K562 (cell line): Measurements from ENCODE around the gene GLI1. TPM values are rescaled to one million over a fixed set of nuclear protein-coding genes. Genes with fewer than 3 reads are reported as not detected.

Experiments used
- CHD2 ChIP-seq: IDR thresholded peaks from 2 replicates; pipeline ENCODE4 v1.6.1; 2011; ENCODE audit warnings: low read depth, low read length
- ELF1 ChIP-seq: fragments of 200-800 bp; sonication (Bioruptor generic); IDR thresholded peaks from 2 replicates; pipeline ENCODE4 v1.6.1; 2016; ENCODE audit warnings: missing genetic modification characterization, missing compliant biosample characterization
- HDAC1 ChIP-seq, 2 experiments: fragments of 450-650 bp; IDR thresholded peaks; 2 replicates each; pipeline ENCODE4 v1.6.1; 2016 to 2017; ENCODE audit warnings: inconsistent platforms in 1 of 2, mild to moderate bottlenecking in 1 of 2, moderate library complexity in 1 of 2
- MGA ChIP-seq: fragments of 450-650 bp; IDR thresholded peaks from 2 replicates; pipeline ENCODE4 v1.6.1; 2016; ENCODE audit warnings: mild to moderate bottlenecking, moderate library complexity
- RBM14 ChIP-seq: fragments of 200-400 bp; formaldehyde crosslinking; IDR thresholded peaks from 2 replicates; pipeline ENCODE4 v1.6.1; 2018; ENCODE audit warnings: low read depth, mild to moderate bottlenecking, low read length, moderate library complexity, borderline replicate concordance; ENCODE audit not compliant: insufficient read depth
- SREBF1 ChIP-seq: fragments of 150-350 bp; IDR thresholded peaks from 2 replicates; pipeline ENCODE4 v1.6.1; 2014; ENCODE audit warnings: antibody characterized with exemption, low read depth, low read length, borderline replicate concordance
- TOE1 ChIP-seq, 2 experiments: fragments of 450-650 bp in 1 of 2; sonication (generic) in 1 of 2; formaldehyde crosslinking in 1 of 2; IDR thresholded peaks; 2 replicates each; pipeline versions ENCODE4 v1.7.1 to v1.8.0; 2016 to 2022; ENCODE audit warnings: borderline replicate concordance in 2 of 2, mild to moderate bottlenecking in 2 of 2, antibody characterized with exemption in 1 of 2, inconsistent platforms in 1 of 2, low read depth in 1 of 2, missing genetic modification reagents in 1 of 2, moderate library complexity in 1 of 2
- ZNF785 ChIP-seq: fragments of 250-450 bp; sonication (Bioruptor Pico); IDR thresholded peaks from 2 replicates; pipeline ENCODE4 v1.4.0; 2020; ENCODE audit warnings: mild to moderate bottlenecking
- polyA plus RNA-seq, 8 experiments: library from polyadenylated mRNA; depleted of rRNA in 4 of 8; stranded (reverse) in 5 of 8; unstranded in 3 of 8; fragments of >200 nt; fragmentation: Nextera tagmentation in 2 of 8; fragmentation: Illumina TruSeq in 1 of 8; extraction: Ambion mirVana in 2 of 8; extraction: Trizol in 1 of 8; gene quantifications; 2 replicates each; pipeline versions ENCODE4 v1.2.1 to v1.2.3, GENCODE V29; 2011 to 2014; ENCODE audit warnings: inconsistent platforms in 1 of 8, missing spikeins in 1 of 8
- total RNA-seq, 7 experiments: library from RNA; depleted of rRNA in 6 of 7; stranded (reverse); fragments of >200 nt in 6 of 7; fragmentation: Illumina TruSeq in 2 of 7; extraction: Trizol in 2 of 7; gene quantifications; 2 replicates each; pipeline versions ENCODE4 v1.2.1 to v1.2.3, GENCODE V29; 2011 to 2021; ENCODE audit warnings: low replicate concordance in 1 of 7
- TF ChIP-seq, protein P1 (sequence below): fragments of 250-450 bp; sonication (Bioruptor Pico); IDR thresholded peaks from 2 replicates; pipeline ENCODE4 v1.5.0; 2021; ENCODE audit warnings: mild to moderate bottlenecking, borderline replicate concordance
- TF ChIP-seq, protein P2 (sequence below): fragments of 450-650 bp; formaldehyde crosslinking; IDR thresholded peaks from 2 replicates; pipeline ENCODE4 v1.4.0; 2022; ENCODE audit warnings: missing genetic modification characterization

GLI1 gene
- total and polyA plus RNA-seq, 9 of the 15 experiments (the other 6 are each of a cell fraction or from before 2014, with no cell fraction given) = 0.24 to 3.7 (median 0.61) TPM

- no peak; the same call in 1 of the 2 replicates for TF ChIP-seq MGA
- no peak for TF ChIP-seq ZNF785
- 0 out of 2 replicates have a peak, but pooled peaks have one; percentile 37 for TF ChIP-seq SREBF1
- TF ChIP-seq, protein P1, sequence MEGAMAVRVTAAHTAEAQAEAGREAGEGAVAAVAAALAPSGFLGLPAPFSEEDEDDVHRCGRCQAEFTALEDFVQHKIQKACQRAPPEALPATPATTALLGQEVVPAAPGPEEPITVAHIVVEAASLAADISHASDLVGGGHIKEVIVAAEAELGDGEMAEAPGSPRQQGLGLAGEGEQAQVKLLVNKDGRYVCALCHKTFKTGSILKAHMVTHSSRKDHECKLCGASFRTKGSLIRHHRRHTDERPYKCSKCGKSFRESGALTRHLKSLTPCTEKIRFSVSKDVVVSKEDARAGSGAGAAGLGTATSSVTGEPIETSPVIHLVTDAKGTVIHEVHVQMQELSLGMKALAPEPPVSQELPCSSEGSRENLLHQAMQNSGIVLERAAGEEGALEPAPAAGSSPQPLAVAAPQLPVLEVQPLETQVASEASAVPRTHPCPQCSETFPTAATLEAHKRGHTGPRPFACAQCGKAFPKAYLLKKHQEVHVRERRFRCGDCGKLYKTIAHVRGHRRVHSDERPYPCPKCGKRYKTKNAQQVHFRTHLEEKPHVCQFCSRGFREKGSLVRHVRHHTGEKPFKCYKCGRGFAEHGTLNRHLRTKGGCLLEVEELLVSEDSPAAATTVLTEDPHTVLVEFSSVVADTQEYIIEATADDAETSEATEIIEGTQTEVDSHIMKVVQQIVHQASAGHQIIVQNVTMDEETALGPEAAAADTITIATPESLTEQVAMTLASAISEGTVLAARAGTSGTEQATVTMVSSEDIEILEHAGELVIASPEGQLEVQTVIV (CRISPR knock-in tag) = no peak
- no peak for TF ChIP-seq RBM14
- peak; percentile 63 for TF ChIP-seq CHD2
- TF ChIP-seq, protein P2, sequence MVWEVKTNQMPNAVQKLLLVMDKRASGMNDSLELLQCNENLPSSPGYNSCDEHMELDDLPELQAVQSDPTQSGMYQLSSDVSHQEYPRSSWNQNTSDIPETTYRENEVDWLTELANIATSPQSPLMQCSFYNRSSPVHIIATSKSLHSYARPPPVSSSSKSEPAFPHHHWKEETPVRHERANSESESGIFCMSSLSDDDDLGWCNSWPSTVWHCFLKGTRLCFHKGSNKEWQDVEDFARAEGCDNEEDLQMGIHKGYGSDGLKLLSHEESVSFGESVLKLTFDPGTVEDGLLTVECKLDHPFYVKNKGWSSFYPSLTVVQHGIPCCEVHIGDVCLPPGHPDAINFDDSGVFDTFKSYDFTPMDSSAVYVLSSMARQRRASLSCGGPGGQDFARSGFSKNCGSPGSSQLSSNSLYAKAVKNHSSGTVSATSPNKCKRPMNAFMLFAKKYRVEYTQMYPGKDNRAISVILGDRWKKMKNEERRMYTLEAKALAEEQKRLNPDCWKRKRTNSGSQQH (CRISPR knock-in tag) = peak; percentile 37; the same call in 1 of the 2 replicates
- TF ChIP-seq TOE1 (IDR thresholded peaks at IDR 0.05; ENCODE audit: borderline replicate concordance) = peak; percentile 93
- no peak; the same call in 1 of the 2 replicates for TF ChIP-seq TOE1 (CRISPR knock-in tag; IDR thresholded peaks at IDR 0.05; ENCODE audit: borderline replicate concordance, low read depth)
- TF ChIP-seq HDAC1 (IDR thresholded peaks at IDR 0.05) = peak in 1 of 2 experiments; percentile 80; a peak in 1 of 4 replicates
- TF ChIP-seq ELF1 = peak; percentile 100
Observed at GRCh38 chr12:57520053-57520818, 60.7 kb downstream of the GLI1 start, which contains the start of gene DDIT3 (continued).
